GM12864 (cell line): ENCODE measurements around the gene FMNL2.

Experiments
- DNase-seq: peaks from one replicate; pipeline ENCODE4 v3.0.0-alpha.2; 2011; ENCODE audit warnings: low read depth
- H3K4me3 ChIP-seq: 2 replicates; pipeline ENCODE4 v1.5.1; 2011; ENCODE audit warnings: mild to moderate bottlenecking, low read depth, low read length, control low read depth
- CTCF ChIP-seq: IDR thresholded peaks from 2 replicates; pipeline ENCODE4 v1.5.1; 2011; ENCODE audit warnings: low read depth, mild to moderate bottlenecking, moderate library complexity, low read length, control low read depth, inconsistent platforms; ENCODE audit errors: missing control alignments

Gene FMNL2

GRCh38 chr2:152372438-152372984, 37.5 kb downstream of the FMNL2 start:
- no peak overlapping the region for H3K4me3 ChIP-seq
- DNase-seq: no peak
- no peak for TF ChIP-seq CTCF

GRCh38 chr2:152375174-152375573, 40.2 kb downstream of the FMNL2 start:
- no peak for DNase-seq
- no peak for TF ChIP-seq CTCF
- H3K4me3 ChIP-seq: no peak overlapping the region

- DNase-seq: no peak
- TF ChIP-seq CTCF: no peak
- no peak overlapping the region for H3K4me3 ChIP-seq
Observed at GRCh38 chr2:152376385-152376784, 41.4 kb downstream of the FMNL2 start.

GRCh38 chr2:152376968-152377367, 42.0 kb downstream of the FMNL2 start:
- TF ChIP-seq CTCF: no peak
- no peak overlapping the region for H3K4me3 ChIP-seq
- no peak for DNase-seq

GRCh38 chr2:152379089-152379488, 44.1 kb downstream of the FMNL2 start:
- H3K4me3 ChIP-seq: no peak overlapping the region
- no peak for DNase-seq
- TF ChIP-seq CTCF: no peak

- no peak for TF ChIP-seq CTCF
- no peak overlapping the region for H3K4me3 ChIP-seq
Observed at GRCh38 chr2:152380261-152381055, 45.5 kb downstream of the FMNL2 start.

GRCh38 chr2:152383702-152384101, 48.7 kb downstream of the FMNL2 start:
- DNase-seq: no peak
- TF ChIP-seq CTCF: no peak
- no peak overlapping the region for H3K4me3 ChIP-seq

More at GRCh38 chr2:152380261-152381055, 45.5 kb downstream of the FMNL2 start:
- no peak for DNase-seq
